CD14-positive monocyte (primary cell): ENCODE data around the gene ACAA1. TPM values are rescaled to one million over a fixed set of nuclear protein-coding genes. Genes with fewer than 3 reads are reported as not detected.

Experiments
- DNase-seq, 3 donors: peaks; one replicate each; pipeline ENCODE4 v3.0.0-alpha.2; 2011 to 2022
- H2AFZ ChIP-seq: 2 replicates; pipeline ENCODE4 v1.6.0; 2012; ENCODE audit warnings: mild to moderate bottlenecking, low read depth, low read length, inconsistent platforms; ENCODE audit not compliant: insufficient read depth, poor library complexity, severe bottlenecking
- H3K27ac ChIP-seq, 2 donors: 1 replicate in 1 of 2; 2 replicates in 1 of 2; pipeline ENCODE4 v1.5.1; 2012 to 2013; ENCODE audit warnings: low read length in 2 of 2, control low read depth in 1 of 2, inconsistent platforms in 1 of 2, low read depth in 1 of 2, mild to moderate bottlenecking in 1 of 2
- H3K27me3 ChIP-seq, 2 donors: one replicate each; pipeline versions ENCODE4 v1.6.0 to v1.6.1; 2011 to 2013; ENCODE audit warnings: low read length in 2 of 2; ENCODE audit not compliant: control insufficient read depth in 2 of 2, insufficient read depth in 2 of 2
- H3K36me3 ChIP-seq, 2 donors: replicated peaks in 1 of 2; 1 replicate in 1 of 2; 2 replicates in 1 of 2; pipeline versions ENCODE4 v1.5.1 to v1.6.1; 2012 to 2013; ENCODE audit warnings: low read length in 2 of 2, control low read depth in 1 of 2, inconsistent platforms in 1 of 2, mild to moderate bottlenecking in 1 of 2; ENCODE audit not compliant: insufficient read depth in 2 of 2, control insufficient read depth in 1 of 2
- H3K4me1 ChIP-seq, 2 donors: 1 replicate in 1 of 2; 2 replicates in 1 of 2; pipeline versions ENCODE4 v1.5.1 to v1.6.1; 2012 to 2013; ENCODE audit warnings: low read length in 2 of 2, control low read depth in 1 of 2, inconsistent platforms in 1 of 2, mild to moderate bottlenecking in 1 of 2, moderate library complexity in 1 of 2; ENCODE audit not compliant: insufficient read depth in 2 of 2, control insufficient read depth in 1 of 2
- H3K4me2 ChIP-seq: replicated peaks from 2 replicates; pipeline ENCODE3; 2012; ENCODE audit warnings: low read length, moderate library complexity, mild to moderate bottlenecking; ENCODE audit not compliant: poor library complexity, severe bottlenecking; ENCODE audit errors: extremely low read depth
- H3K4me3 ChIP-seq, 3 experiments: fragments of 200-600 bp in 1 of 3; sonication (generic) in 1 of 3; replicated peaks in 1 of 3; 1 replicate in 2 of 3; 2 replicates in 1 of 3; pipeline ENCODE4 v1.5.1; 2011 to 2013; ENCODE audit warnings: low read length in 3 of 3, mild to moderate bottlenecking in 3 of 3, control low read depth in 2 of 3, low read depth in 2 of 3, inconsistent platforms in 1 of 3, moderate library complexity in 1 of 3
- H3K79me2 ChIP-seq: 2 replicates; pipeline ENCODE4 v1.6.0; 2012; ENCODE audit warnings: mild to moderate bottlenecking, control low read depth, inconsistent platforms, low read length, moderate library complexity; ENCODE audit not compliant: insufficient read depth
- H3K9ac ChIP-seq: 2 replicates; pipeline ENCODE4 v1.6.0; 2017; ENCODE audit warnings: low read length, mild to moderate bottlenecking; ENCODE audit not compliant: insufficient read depth, poor library complexity, severe bottlenecking
- H3K9me3 ChIP-seq, 2 donors: replicated peaks in 1 of 2; 1 replicate in 1 of 2; 2 replicates in 1 of 2; pipeline versions ENCODE4 v1.5.1 to v1.6.1; 2012 to 2013; ENCODE audit warnings: low read length in 2 of 2, control low read depth in 1 of 2; ENCODE audit not compliant: control insufficient read depth in 1 of 2, insufficient read depth in 1 of 2
- H4K20me1 ChIP-seq: 2 replicates; pipeline ENCODE4 v1.6.0; 2012; ENCODE audit warnings: mild to moderate bottlenecking, low read length, control low read depth, moderate library complexity; ENCODE audit not compliant: insufficient read depth
- H3K27ac Mint-ChIP-seq, 7 donors: one replicate each; pipeline ENCODE4 v1.8.0; 2020; ENCODE audit warnings: mild to moderate bottlenecking in 7 of 7, mixed read lengths in 7 of 7, moderate library complexity in 6 of 7, inconsistent platforms in 2 of 7
- H3K27me3 Mint-ChIP-seq, 3 donors: one replicate each; pipeline ENCODE4 v1.8.0; 2021 to 2022; ENCODE audit warnings: low read depth in 3 of 3, mild to moderate bottlenecking in 3 of 3, mixed read lengths in 3 of 3, moderate library complexity in 3 of 3, inconsistent platforms in 1 of 3
- H3K36me3 Mint-ChIP-seq, 2 donors: one replicate each; pipeline ENCODE4 v1.8.0; 2020; ENCODE audit warnings: mixed read lengths in 2 of 2, inconsistent platforms in 1 of 2, mild to moderate bottlenecking in 1 of 2
- H3K4me1 Mint-ChIP-seq: one replicate; pipeline ENCODE4 v1.8.0; 2020; ENCODE audit warnings: mild to moderate bottlenecking, mixed read lengths
- H3K4me3 Mint-ChIP-seq, 2 donors: one replicate each; pipeline ENCODE4 v1.8.0; 2020; ENCODE audit warnings: mild to moderate bottlenecking in 2 of 2, mixed read lengths in 2 of 2, moderate library complexity in 1 of 2
- H3K9me3 Mint-ChIP-seq, 7 donors: one replicate each; pipeline ENCODE4 v1.8.0; 2020 to 2022; ENCODE audit warnings: mixed read lengths in 7 of 7, mild to moderate bottlenecking in 6 of 7, moderate library complexity in 6 of 7, inconsistent platforms in 2 of 7
- CTCF ChIP-seq: fragments of 200-600 bp; IDR thresholded peaks from one replicate; pipeline ENCODE4 v1.8.0; 2022; ENCODE audit warnings: antibody characterized with exemption, mild to moderate bottlenecking
- WGBS: methylation state at CpG from one replicate; pipeline ENCODE4 v1.1.5; 2013; ENCODE audit warnings: missing lambda C conversion rate; ENCODE audit not compliant: insufficient coverage; 5-methylcytosine and 5-hydroxymethylcytosine counted together
- intact Hi-C, 2 donors: fragments of 100-400 bp; cut with micrococcal nuclease; formaldehyde crosslinking; loops; one replicate each; pipeline versions ENCODE4 v1.15.0 to v1.15.1; 2023
- polyA plus RNA-seq, 3 donors: library from polyadenylated mRNA; depleted of rRNA in 1 of 3; unstranded in 2 of 3; stranded (reverse) in 1 of 3; fragments of 300-500 nt in 2 of 3; fragments of >200 nt in 1 of 3; fragmentation: Illumina TruSeq in 2 of 3; gene quantifications; 1 replicate in 2 of 3; 2 replicates in 1 of 3; pipeline ENCODE4 v1.2.3, GENCODE V29; 2012 to 2021

ACAA1 gene
- polyA plus RNA-seq, 3 donors, result 123 to 268 (median 133) TPM

- Mint-ChIP-seq H3K4me3 (no peak overlapping the region), H3K27ac (peak overlapping the region in 3 of 7 donors; percentile 2 to 63 (median 31)), H3K9me3 (no peaks in the 10 kb centered on the region), H3K4me1 (peaks cover 50% of the 10 kb centered on the region), H3K36me3 (peaks cover 67 to 70% of the 10 kb centered on the region in 2 donors), H3K27me3 (no peaks in the 10 kb centered on the region)
- 100% methylated on average over 2 of the region's 3 CpGs for WGBS
- no peak overlapping the region for H2AFZ ChIP-seq
- peaks cover 84% of the 10 kb centered on the region for H3K79me2 ChIP-seq
- no peak for TF ChIP-seq CTCF
- H3K9me3 ChIP-seq, result no peaks in the 10 kb centered on the region
- H3K4me3 ChIP-seq, result no peak overlapping the region
- H3K4me2 ChIP-seq, result no peak overlapping the region
- H3K36me3 ChIP-seq, result peaks cover 64 to 71% of the 10 kb centered on the region in 2 donors
- H4K20me1 ChIP-seq, result peaks cover 76% of the 10 kb centered on the region
- DNase-seq, result no peak
- no peaks in the 10 kb centered on the region for H3K27me3 ChIP-seq
- no peak overlapping the region for H3K9ac ChIP-seq
- H3K4me1 ChIP-seq, result peaks cover 22 to 28% of the 10 kb centered on the region in 2 donors
- intact Hi-C loops, result loop anchor here in 1 of 2 donors (10.0 kb wide), 2 partner anchors 92 to 212 kb away; partner anchors contain the start of gene XYLB
- H3K27ac ChIP-seq, result peak overlapping the region in 1 of 2 donors; percentile 62
Measured at GRCh38 chr3:38133209-38133556, 3.7 kb downstream of the ACAA1 start.

GRCh38 chr3:38131621-38132369, 5.1 kb downstream of the ACAA1 start:
- peak; percentile 24 to 51 (median 48) for DNase-seq
- TF ChIP-seq CTCF, result peak; percentile 66
- Mint-ChIP-seq H3K27ac (peak overlapping the region; percentile 20 to 80 (median 51)), H3K27me3 (no peaks in the 10 kb centered on the region), H3K4me3 (peak overlapping the region in 1 of 2 donors; percentile 9), H3K36me3 (peaks cover 79 to 83% of the 10 kb centered on the region in 2 donors), H3K9me3 (no peaks in the 10 kb centered on the region), H3K4me1 (peaks cover 46% of the 10 kb centered on the region)
- peaks cover 90% of the 10 kb centered on the region for H4K20me1 ChIP-seq
- intact Hi-C loops, result loop anchor here in 1 of 2 donors (10.0 kb wide), 2 partner anchors 93 to 213 kb away; partner anchors contain the start of gene XYLB
- peaks cover 78 to 85% of the 10 kb centered on the region in 2 donors for H3K36me3 ChIP-seq
- H3K9me3 ChIP-seq, result no peaks in the 10 kb centered on the region
- H3K4me1 ChIP-seq, result peaks cover 13 to 19% of the 10 kb centered on the region in 2 donors
- 60% methylated on average over 2 of the region's 6 CpGs for WGBS
- H3K27ac ChIP-seq, result peak overlapping the region in 1 of 2 donors; percentile 62
- H3K4me3 ChIP-seq, result no peak overlapping the region
- H3K4me2 ChIP-seq, result no peak overlapping the region
- no peak overlapping the region for H3K9ac ChIP-seq
- H2AFZ ChIP-seq, result no peak overlapping the region
- H3K79me2 ChIP-seq, result peaks cover 76% of the 10 kb centered on the region
- no peaks in the 10 kb centered on the region for H3K27me3 ChIP-seq
